Lower leg skin (tissue), 3 donors: ENCODE results near the gene NDUFB7.

Experiments
- POLR2A ChIP-seq, 2 donors: fragments of 450-650 bp; IDR thresholded peaks; one replicate each; pipeline ENCODE4 v1.6.1; 2016 to 2017; ENCODE audit warnings: antibody characterized with exemption in 2 of 2, mild to moderate bottlenecking in 1 of 2, moderate library complexity in 1 of 2
- TF ChIP-seq, protein P1 (sequence below), 3 donors: fragments of 450-650 bp; IDR thresholded peaks; one replicate each; pipeline ENCODE4 v1.5.1; 2016; ENCODE audit warnings: antibody characterized with exemption in 3 of 3, mild to moderate bottlenecking in 3 of 3, moderate library complexity in 2 of 3

DNA sequence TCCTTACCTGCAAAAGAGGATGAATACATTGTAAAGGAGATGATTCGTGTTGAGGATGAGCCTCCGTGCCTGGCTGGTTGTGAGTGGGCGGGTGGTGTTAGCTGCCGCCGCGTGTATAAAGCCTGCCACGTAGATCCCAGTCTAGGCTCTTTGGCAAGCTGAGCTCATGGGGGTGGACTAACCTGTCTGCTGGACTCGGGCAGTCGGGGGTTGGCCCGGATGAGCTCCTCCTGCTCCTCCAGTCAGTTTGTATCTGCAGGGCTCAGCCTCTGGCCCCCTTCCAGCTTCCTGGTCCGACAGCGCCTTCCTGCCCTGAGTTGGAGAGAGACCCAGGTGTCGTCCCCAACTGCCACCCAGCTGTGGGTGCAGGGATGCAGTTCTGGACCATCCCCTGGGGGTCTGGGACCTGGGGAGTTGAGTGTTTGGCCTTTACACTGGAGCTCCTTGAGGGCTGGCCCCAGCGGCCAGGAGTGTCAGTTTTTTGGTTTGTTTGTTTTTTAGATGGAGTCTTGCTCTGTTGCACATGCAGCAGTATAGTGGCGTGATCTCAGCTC lies 21.6 kb downstream of the NDUFB7 start:
- TF ChIP-seq POLR2A (IDR thresholded peaks at IDR 0.05), result no peak
- TF ChIP-seq, protein P1, sequence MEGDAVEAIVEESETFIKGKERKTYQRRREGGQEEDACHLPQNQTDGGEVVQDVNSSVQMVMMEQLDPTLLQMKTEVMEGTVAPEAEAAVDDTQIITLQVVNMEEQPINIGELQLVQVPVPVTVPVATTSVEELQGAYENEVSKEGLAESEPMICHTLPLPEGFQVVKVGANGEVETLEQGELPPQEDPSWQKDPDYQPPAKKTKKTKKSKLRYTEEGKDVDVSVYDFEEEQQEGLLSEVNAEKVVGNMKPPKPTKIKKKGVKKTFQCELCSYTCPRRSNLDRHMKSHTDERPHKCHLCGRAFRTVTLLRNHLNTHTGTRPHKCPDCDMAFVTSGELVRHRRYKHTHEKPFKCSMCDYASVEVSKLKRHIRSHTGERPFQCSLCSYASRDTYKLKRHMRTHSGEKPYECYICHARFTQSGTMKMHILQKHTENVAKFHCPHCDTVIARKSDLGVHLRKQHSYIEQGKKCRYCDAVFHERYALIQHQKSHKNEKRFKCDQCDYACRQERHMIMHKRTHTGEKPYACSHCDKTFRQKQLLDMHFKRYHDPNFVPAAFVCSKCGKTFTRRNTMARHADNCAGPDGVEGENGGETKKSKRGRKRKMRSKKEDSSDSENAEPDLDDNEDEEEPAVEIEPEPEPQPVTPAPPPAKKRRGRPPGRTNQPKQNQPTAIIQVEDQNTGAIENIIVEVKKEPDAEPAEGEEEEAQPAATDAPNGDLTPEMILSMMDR (IDR thresholded peaks at IDR 0.05), result no peak
